NT2/D1 (cell line): ENCODE measurements around the gene COMT.

Experiments
- DNase-seq: peaks from one replicate; pipeline ENCODE4 v3.0.0-alpha.2; 2011; ENCODE audit warnings: low read depth, low spot score
- H3K27me3 ChIP-seq: 2 replicates; pipeline ENCODE4 v1.6.0; 2011; ENCODE audit warnings: mild to moderate bottlenecking; ENCODE audit not compliant: insufficient read length, insufficient read depth
- H3K36me3 ChIP-seq: 2 replicates; pipeline ENCODE4 v1.6.1; 2011; ENCODE audit warnings: mild to moderate bottlenecking, low read length, mixed read lengths; ENCODE audit not compliant: insufficient read depth, insufficient read length
- H3K4me1 ChIP-seq: 2 replicates; pipeline ENCODE4 v1.5.1; 2011; ENCODE audit not compliant: insufficient read depth, insufficient read length
- H3K4me3 ChIP-seq: 2 replicates; pipeline ENCODE4 v1.5.1; 2011; ENCODE audit warnings: low read depth; ENCODE audit not compliant: insufficient read length
- H3K9ac ChIP-seq: 2 replicates; pipeline ENCODE4 v1.6.0; 2011; ENCODE audit warnings: low read depth; ENCODE audit not compliant: insufficient read length
- H3K9me3 ChIP-seq: 2 replicates; pipeline ENCODE4 v1.5.1; 2011; ENCODE audit warnings: mild to moderate bottlenecking, low read length; ENCODE audit not compliant: insufficient read depth
- SUZ12 ChIP-seq: IDR thresholded peaks from 2 replicates; pipeline ENCODE4 v1.6.1; 2011; ENCODE audit not compliant: insufficient read length, insufficient read depth; ENCODE audit errors: extremely low read depth
- YY1 ChIP-seq: IDR thresholded peaks from 2 replicates; pipeline ENCODE4 v1.6.1; 2011; ENCODE audit not compliant: insufficient read length, insufficient read depth
- ZNF274 ChIP-seq: IDR thresholded peaks from 2 replicates; pipeline ENCODE4 v1.6.1; 2011; ENCODE audit warnings: mild to moderate bottlenecking, low read depth, low read length

COMT gene

GRCh38 chr22:19991645-19992451 is 50.3 kb downstream of the COMT start:
- TF ChIP-seq ZNF274 (no peak), YY1 (no peak), SUZ12 (no peak)
- Histone ChIP-seq H3K9me3 (no peaks in the 10 kb centered on the region), H3K27me3 (no peaks in the 10 kb centered on the region), H3K9ac (no peak overlapping the region), H3K4me1 (peaks cover 12% of the 10 kb centered on the region), H3K4me3 (no peak overlapping the region), H3K36me3 (no peaks in the 10 kb centered on the region)
- no peak for DNase-seq

GRCh38 chr22:19992481-19992911 is 50.9 kb downstream of the COMT start:
- Histone ChIP-seq H3K27me3 (no peaks in the 10 kb centered on the region), H3K4me3 (no peak overlapping the region), H3K36me3 (no peaks in the 10 kb centered on the region), H3K9me3 (no peaks in the 10 kb centered on the region), H3K9ac (no peak overlapping the region), H3K4me1 (peaks cover 12% of the 10 kb centered on the region)
- TF ChIP-seq YY1 (no peak), ZNF274 (no peak)
- no peak for DNase-seq

GRCh38 chr22:19992921-19993355 is 51.4 kb downstream of the COMT start:
- no peak for TF ChIP-seq YY1
- TF ChIP-seq ZNF274 = no peak
- no peak for TF ChIP-seq SUZ12
- H3K4me3 ChIP-seq = no peak overlapping the region
- H3K4me1 ChIP-seq = peaks cover 14% of the 10 kb centered on the region
- no peaks in the 10 kb centered on the region for H3K9me3 ChIP-seq
- H3K36me3 ChIP-seq = no peaks in the 10 kb centered on the region
- no peaks in the 10 kb centered on the region for H3K27me3 ChIP-seq
- no peak for DNase-seq
- H3K9ac ChIP-seq = no peak overlapping the region

- Histone ChIP-seq H3K4me1 (peaks cover 15% of the 10 kb centered on the region), H3K36me3 (no peaks in the 10 kb centered on the region), H3K27me3 (no peaks in the 10 kb centered on the region), H3K9ac (no peak overlapping the region), H3K4me3 (no peak overlapping the region), H3K9me3 (no peaks in the 10 kb centered on the region)
- DNase-seq = no peak
- TF ChIP-seq YY1 (no peak), ZNF274 (no peak), SUZ12 (no peak)
Observed at GRCh38 chr22:19993926-19994325, 52.4 kb downstream of the COMT start.

- Histone ChIP-seq H3K9ac (no peak overlapping the region), H3K9me3 (no peaks in the 10 kb centered on the region), H3K27me3 (no peaks in the 10 kb centered on the region), H3K4me1 (peaks cover 23% of the 10 kb centered on the region), H3K36me3 (no peaks in the 10 kb centered on the region), H3K4me3 (no peak overlapping the region)
- TF ChIP-seq ZNF274 = no peak
- TF ChIP-seq SUZ12 = no peak
- no peak for TF ChIP-seq YY1
- DNase-seq = no peak
Observed at GRCh38 chr22:19994851-19995610, 53.5 kb downstream of the COMT start.

GRCh38 chr22:19995611-19996339 is 54.2 kb downstream of the COMT start:
- DNase-seq = no peak
- H3K4me1 ChIP-seq = peaks cover 24% of the 10 kb centered on the region
- no peaks in the 10 kb centered on the region for H3K9me3 ChIP-seq
- TF ChIP-seq YY1 (no peak), SUZ12 (no peak), ZNF274 (no peak)
- no peaks in the 10 kb centered on the region for H3K27me3 ChIP-seq
- H3K4me3 ChIP-seq = no peak overlapping the region
- no peak overlapping the region for H3K9ac ChIP-seq
- no peaks in the 10 kb centered on the region for H3K36me3 ChIP-seq
